H1 (cell line): ENCODE measurements around the gene ABCC9. TPM values are rescaled to one million over a fixed set of nuclear protein-coding genes. Genes with fewer than 3 reads are reported as not detected.

Experiments used
- CTCF ChIA-PET: fragments of 300-600 bp; sonication (Branson Sonifier 250); formaldehyde crosslinking; loops from one replicate; lab custom pipeline; 2021; ENCODE audit not compliant: partially characterized antibody; lab: Charles Lee
- POLR2A ChIA-PET: fragments of 300-600 bp; sonication (Branson Sonifier 250); formaldehyde crosslinking; loops from one replicate; lab custom pipeline; 2021; ENCODE audit warnings: inconsistent platforms; ENCODE audit not compliant: partially characterized antibody; lab: Charles Lee
- DNase-seq, 2 experiments: peaks; one replicate each; pipeline versions ENCODE4 v3.0.0 to v3.0.0-alpha.2; 2010 to 2022; ENCODE audit warnings: low spot score in 2 of 2, low read depth in 1 of 2, mixed read lengths in 1 of 2
- FAIRE-seq: peaks from 2 replicates; lab custom pipeline; 2011; peaks lifted over from hg19 to GRCh38; lab: Jason Lieb, UNC
- H2AFZ ChIP-seq: 2 replicates; pipeline ENCODE4 v1.8.1; 2012; ENCODE audit warnings: low read length, inconsistent platforms
- H2AK5ac ChIP-seq: 2 replicates; pipeline ENCODE4 v1.6.1; 2013; ENCODE audit warnings: low read depth, low read length
- H2BK120ac ChIP-seq: replicated peaks from 2 replicates; pipeline ENCODE3; 2013; ENCODE audit warnings: low read depth, low read length, inconsistent platforms
- H2BK12ac ChIP-seq: 2 replicates; pipeline ENCODE4 v1.6.1; 2013; ENCODE audit warnings: low read depth, low read length
- H2BK15ac ChIP-seq: 2 replicates; pipeline ENCODE4 v1.6.1; 2013; ENCODE audit warnings: low read length
- H2BK20ac ChIP-seq: 2 replicates; pipeline ENCODE4 v1.6.1; 2013; ENCODE audit warnings: low read length
- H2BK5ac ChIP-seq: 2 replicates; pipeline ENCODE4 v1.6.1; 2013; ENCODE audit warnings: low read depth, low read length
- H3K14ac ChIP-seq: 2 replicates; pipeline ENCODE4 v1.6.1; 2013; ENCODE audit warnings: inconsistent platforms; ENCODE audit not compliant: insufficient read length
- H3K18ac ChIP-seq: 2 replicates; pipeline ENCODE4 v1.6.1; 2013; ENCODE audit warnings: low read length; ENCODE audit errors: extremely low read depth
- H3K23ac ChIP-seq: 2 replicates; pipeline ENCODE4 v1.6.1; 2013; ENCODE audit warnings: inconsistent platforms; ENCODE audit not compliant: insufficient read length
- H3K23me2 ChIP-seq: 2 replicates; pipeline ENCODE4 v1.6.1; 2013; ENCODE audit warnings: low read depth, low read length
- H3K27ac ChIP-seq: 2 replicates; pipeline ENCODE4 v1.6.1; 2011; ENCODE audit warnings: low read depth, low read length, inconsistent platforms
- H3K27me3 ChIP-seq, 4 experiments: replicated peaks in 1 of 4; 1 replicate in 1 of 4; 2 replicates in 3 of 4; pipeline versions ENCODE4 v1.6.1 to v1.8.1; 2011 to 2013; ENCODE audit warnings: low read length in 3 of 4, mild to moderate bottlenecking in 3 of 4, inconsistent platforms in 2 of 4, mixed read lengths in 2 of 4, moderate library complexity in 1 of 4; ENCODE audit not compliant: control insufficient read depth in 3 of 4, insufficient read depth in 3 of 4; ENCODE audit errors: extremely low read depth in 1 of 4
- H3K36me3 ChIP-seq, 4 experiments: 2 replicates each; pipeline versions ENCODE4 v1.6.1 to v1.8.1; 2011 to 2013; ENCODE audit warnings: mild to moderate bottlenecking in 4 of 4, low read length in 3 of 4, moderate library complexity in 2 of 4, control low read depth in 1 of 4, inconsistent platforms in 1 of 4; ENCODE audit not compliant: insufficient read depth in 4 of 4, control insufficient read depth in 2 of 4
- H3K4ac ChIP-seq: replicated peaks from 2 replicates; pipeline ENCODE3; 2013; ENCODE audit warnings: low read length, low read depth, mixed read lengths, inconsistent platforms; ENCODE audit not compliant: insufficient read length
- H3K4me1 ChIP-seq, 4 experiments: replicated peaks in 1 of 4; 1 replicate in 1 of 4; 2 replicates in 3 of 4; pipeline versions ENCODE4 v1.6.1 to v1.8.1; 2011 to 2013; ENCODE audit warnings: low read length in 3 of 4, inconsistent platforms in 2 of 4, mixed read lengths in 1 of 4; ENCODE audit not compliant: insufficient read depth in 4 of 4, control insufficient read depth in 3 of 4
- H3K4me2 ChIP-seq, 2 experiments: 2 replicates each; pipeline versions ENCODE4 v1.6.1 to v1.8.1; 2011 to 2013; ENCODE audit warnings: low read depth in 2 of 2, low read length in 2 of 2, control low read depth in 1 of 2, inconsistent platforms in 1 of 2, mild to moderate bottlenecking in 1 of 2; ENCODE audit not compliant: insufficient read depth in 1 of 2
- H3K4me3 ChIP-seq, 4 experiments: fragments of 200-600, 300-600 bp in 1 of 4; sonication (generic), shearing (Covaris generic), sonication (Bioruptor Twin) in 1 of 4; 2 replicates each; pipeline versions ENCODE4 v1.5.1 to v1.8.1; 2011 to 2016; ENCODE audit warnings: low read length in 4 of 4, low read depth in 3 of 4, control low read depth in 2 of 4, inconsistent platforms in 2 of 4, mild to moderate bottlenecking in 2 of 4, mixed read lengths in 1 of 4, moderate library complexity in 1 of 4; ENCODE audit not compliant: insufficient read depth in 2 of 4; ENCODE audit errors: extremely low read depth in 1 of 4
- H3K56ac ChIP-seq: replicated peaks from 2 replicates; pipeline ENCODE3; 2013; ENCODE audit warnings: low read depth, mild to moderate bottlenecking, mixed read lengths, low read length, inconsistent platforms; ENCODE audit not compliant: insufficient read length
- H3K79me1 ChIP-seq: 2 replicates; pipeline ENCODE4 v1.6.1; 2013; ENCODE audit warnings: low read depth, low read length, control low read depth
- H3K79me2 ChIP-seq, 2 experiments: 2 replicates each; pipeline versions ENCODE4 v1.6.1 to v1.8.1; 2012 to 2013; ENCODE audit warnings: low read length in 2 of 2, mild to moderate bottlenecking in 2 of 2, inconsistent platforms in 1 of 2; ENCODE audit not compliant: insufficient read depth in 2 of 2, control insufficient read depth in 1 of 2
- H3K9ac ChIP-seq, 4 experiments: replicated peaks in 1 of 4; 1 replicate in 1 of 4; 2 replicates in 3 of 4; pipeline versions ENCODE4 v1.6.1 to v1.8.1; 2011 to 2013; ENCODE audit warnings: low read depth in 3 of 4, low read length in 3 of 4, control low read depth in 2 of 4, mild to moderate bottlenecking in 2 of 4, moderate library complexity in 2 of 4, inconsistent platforms in 1 of 4; ENCODE audit errors: extremely low read depth in 1 of 4
- H3K9me3 ChIP-seq, 2 experiments: 2 replicates each; pipeline versions ENCODE4 v1.6.1 to v1.8.1; 2012 to 2013; ENCODE audit warnings: mild to moderate bottlenecking in 2 of 2, moderate library complexity in 2 of 2, control low read depth in 1 of 2, inconsistent platforms in 1 of 2, low read depth in 1 of 2, low read length in 1 of 2, mixed read lengths in 1 of 2; ENCODE audit not compliant: insufficient read depth in 2 of 2
- H4K20me1 ChIP-seq, 2 experiments: replicated peaks in 1 of 2; 2 replicates each; pipeline versions ENCODE3 to v1.8.1; 2011 to 2013; ENCODE audit warnings: inconsistent platforms in 2 of 2, low read length in 2 of 2, mild to moderate bottlenecking in 1 of 2; ENCODE audit not compliant: insufficient read depth in 2 of 2, control insufficient read depth in 1 of 2
- H4K5ac ChIP-seq: 2 replicates; pipeline ENCODE4 v1.6.1; 2013; ENCODE audit warnings: low read length, low read depth, mixed read lengths, inconsistent platforms; ENCODE audit not compliant: insufficient read length
- H4K8ac ChIP-seq: 2 replicates; pipeline ENCODE4 v1.8.0; 2013; ENCODE audit warnings: mild to moderate bottlenecking, moderate library complexity, low read length, inconsistent platforms; ENCODE audit not compliant: insufficient read depth; ENCODE audit errors: extremely low read depth
- H4K91ac ChIP-seq: replicated peaks from 2 replicates; pipeline ENCODE3; 2013; ENCODE audit warnings: low read length, mixed read lengths, inconsistent platforms; ENCODE audit not compliant: insufficient read length
- EGR1 ChIP-seq: IDR thresholded peaks from 2 replicates; pipeline ENCODE4 v1.6.1; 2011; ENCODE audit warnings: low read depth, low read length, borderline replicate concordance
- HDAC6 ChIP-seq: IDR thresholded peaks from one replicate; pipeline ENCODE4 v1.7.1; 2012; ENCODE audit warnings: low read depth, mild to moderate bottlenecking, inconsistent platforms, low read length, moderate library complexity
- NANOG ChIP-seq: IDR thresholded peaks from 2 replicates; pipeline ENCODE4 v1.6.1; 2011; ENCODE audit warnings: low read length, low read depth, mild to moderate bottlenecking, inconsistent platforms; ENCODE audit not compliant: insufficient read depth, poor library complexity, severe bottlenecking
- POLR2A ChIP-seq, 2 experiments: IDR thresholded peaks; 1 replicate in 1 of 2; 2 replicates in 1 of 2; pipeline ENCODE4 v1.6.1; 2011; ENCODE audit warnings: low read depth in 2 of 2, low read length in 2 of 2, mild to moderate bottlenecking in 2 of 2; ENCODE audit errors: control extremely low read depth in 1 of 2
- POU5F1 ChIP-seq: IDR thresholded peaks from 2 replicates; pipeline ENCODE4 v1.6.1; 2011; ENCODE audit warnings: low read depth, mild to moderate bottlenecking, low read length, moderate library complexity
- RNF2 ChIP-seq: fragments of 200-900, 300-1000 bp; sonication (generic); IDR thresholded peaks from 2 replicates; pipeline ENCODE4 v1.7.1; 2016; ENCODE audit warnings: borderline replicate concordance, low read depth, mild to moderate bottlenecking, antibody characterized with exemption, low read length; ENCODE audit not compliant: poor library complexity, severe bottlenecking; ENCODE audit errors: missing control alignments
- SP4 ChIP-seq: IDR thresholded peaks from 2 replicates; pipeline ENCODE4 v1.6.1; 2012; ENCODE audit warnings: low read length, inconsistent platforms
- WGBS, 2 experiments: shearing (Covaris generic) in 1 of 2; methylation state at CpG; one replicate each; pipeline versions ENCODE4 v1.1.6 to v1.1.7; 2013 to 2015; ENCODE audit warnings: low lambda C conversion rate in 2 of 2, mixed read lengths in 2 of 2, inconsistent platforms in 1 of 2, low coverage in 1 of 2, missing lambda C conversion rate in 1 of 2; ENCODE audit not compliant: insufficient replicate concordance in 2 of 2, insufficient coverage in 1 of 2, insufficient read length in 1 of 2; ENCODE audit errors: extremely low coverage in 1 of 2, missing lambda C conversion rate in 1 of 2; 5-methylcytosine and 5-hydroxymethylcytosine counted together
- polyA plus RNA-seq, 7 experiments: library from polyadenylated mRNA; depleted of rRNA in 3 of 7; stranded (reverse) in 5 of 7; unstranded in 2 of 7; fragments of >200 nt in 5 of 7; fragments of 200-250 nt in 2 of 7; gene quantifications; 1 replicate in 5 of 7; 2 replicates in 1 of 7; 4 replicates in 1 of 7; pipeline versions ENCODE4 v1.2.1 to v1.2.3, GENCODE V29; 2011 to 2013; ENCODE audit warnings: missing spikeins in 2 of 7, mixed read lengths in 2 of 7
- total RNA-seq: library from RNA; stranded (reverse); fragmentation: NEBNext Ultra II Directional; extraction: Animal tissue kit (Norgen Biotek cat#: 25700); gene quantifications from 2 replicates; pipeline ENCODE4 v1.2.1, GENCODE V29; 2021
- TF ChIP-seq, protein P1 (sequence below): IDR thresholded peaks from 2 replicates; pipeline ENCODE4 v1.6.1; 2012; ENCODE audit warnings: inconsistent platforms

Gene ABCC9
- total and polyA plus RNA-seq, 2 of the 8 experiments (the other 6 are each of a cell fraction or from before 2014, with no cell fraction given) = under 0.01 TPM; not detected in 1

GRCh38 chr12:21814814-21815213, 126.4 kb downstream of the ABCC9 start:
- DNase-seq (no peak), FAIRE-seq (no peak)
- Histone ChIP-seq H3K56ac (no peak overlapping the region), H3K23me2 (no peaks in the 10 kb centered on the region), H4K20me1 (peaks cover 0 to 1% of the 10 kb centered on the region in 2 experiments), H3K79me2 (no peaks in the 10 kb centered on the region), H2AK5ac (no peak overlapping the region), H3K14ac (no peak overlapping the region), H3K9ac (no peak overlapping the region), H2BK120ac (no peak overlapping the region), H3K27me3 (no peaks in the 10 kb centered on the region), H2AFZ (no peak overlapping the region), H3K4me2 (no peak overlapping the region), H3K27ac (no peak overlapping the region), H3K79me1 (no peaks in the 10 kb centered on the region), H3K4me3 (no peak overlapping the region), H4K5ac (no peak overlapping the region), H3K4ac (no peak overlapping the region), H3K9me3 (no peaks in the 10 kb centered on the region), H4K8ac (no peak overlapping the region), H2BK15ac (no peak overlapping the region), H4K91ac (no peak overlapping the region), H3K23ac (no peak overlapping the region), H3K4me1 (no peaks in the 10 kb centered on the region), H3K36me3 (no peaks in the 10 kb centered on the region), H2BK5ac (no peak overlapping the region), H2BK20ac (no peak overlapping the region), H2BK12ac (no peak overlapping the region), H3K18ac (no peak overlapping the region)
- 97% methylated on average over 3 of the region's 3 CpGs; no CpG with 5 or more reads in 1 of the 2 experiments for WGBS, 2 experiments
- TF ChIP-seq EGR1 (no peak), HDAC6 (no peak), NANOG (no peak), POU5F1 (no peak), SP4 (no peak), RNF2 (no peak), POLR2A (IDR thresholded peaks at IDR 0.05; ENCODE audit: control extremely low read depth in 1 of 2, low read depth in 2 of 2, low read length in 2 of 2) (no peak)
- TF ChIP-seq, protein P1, sequence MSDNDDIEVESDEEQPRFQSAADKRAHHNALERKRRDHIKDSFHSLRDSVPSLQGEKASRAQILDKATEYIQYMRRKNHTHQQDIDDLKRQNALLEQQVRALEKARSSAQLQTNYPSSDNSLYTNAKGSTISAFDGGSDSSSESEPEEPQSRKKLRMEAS = no peak
- POLR2A ChIA-PET = no interaction called here
- CTCF ChIA-PET = interaction anchor here (0.7 kb wide), 1 partner anchor 116 kb away, joined by 3 read pairs; no protein-coding TSS in a partner anchor
